GM12865 (cell line): ENCODE data around the gene CEP192.
A peak's percentile ranks its signal among the peaks of the same experiment; 100 is the strongest.

Experiments used
- DNase-seq: peaks from one replicate; pipeline ENCODE4 v3.0.0; 2010; ENCODE audit warnings: low read depth
- H3K4me3 ChIP-seq: 2 replicates; pipeline ENCODE4 v1.5.1; 2011; ENCODE audit warnings: mild to moderate bottlenecking, low read depth, low read length, control low read depth
- CTCF ChIP-seq: IDR thresholded peaks from 2 replicates; pipeline ENCODE4 v1.5.1; 2011; ENCODE audit warnings: low read length, control low read depth, low read depth, inconsistent platforms; ENCODE audit not compliant: insufficient read depth; ENCODE audit errors: missing control alignments

The CEP192 gene

GRCh38 chr18:13139885-13140450 lies 148.8 kb downstream of the CEP192 start:
- TF ChIP-seq CTCF: peak; percentile 16
- no peak for DNase-seq
- H3K4me3 ChIP-seq: no peak overlapping the region

- no peak overlapping the region for H3K4me3 ChIP-seq
- no peak for DNase-seq
- TF ChIP-seq CTCF: no peak
Observed at GRCh38 chr18:13141209-13141608, 150.0 kb downstream of the CEP192 start.

GRCh38 chr18:13145636-13146190 lies 154.6 kb downstream of the CEP192 start:
- no peak for DNase-seq
- no peak overlapping the region for H3K4me3 ChIP-seq
- TF ChIP-seq CTCF: no peak

GRCh38 chr18:13147130-13147529 lies 156.0 kb downstream of the CEP192 start:
- no peak overlapping the region for H3K4me3 ChIP-seq
- DNase-seq: no peak
- TF ChIP-seq CTCF: no peak

- H3K4me3 ChIP-seq: no peak overlapping the region
- no peak for DNase-seq
- no peak for TF ChIP-seq CTCF
Observed at GRCh38 chr18:13151656-13152055, 160.5 kb downstream of the CEP192 start.

- no peak for DNase-seq
- no peak for TF ChIP-seq CTCF
- no peak overlapping the region for H3K4me3 ChIP-seq
Observed at GRCh38 chr18:13158428-13158827, 167.3 kb downstream of the CEP192 start.

- H3K4me3 ChIP-seq: no peak overlapping the region
- peak; percentile 74 for TF ChIP-seq CTCF
- DNase-seq: peak; percentile 74
Observed at GRCh38 chr18:13159579-13159978, 168.4 kb downstream of the CEP192 start.
